Upper lobe of left lung (tissue), 6 donors: ENCODE measurements around the gene VSIG10. TPM values are rescaled to one million over a fixed set of nuclear protein-coding genes. Genes with fewer than 3 reads are reported as not detected.

Experiments
- ATAC-seq, 2 donors: fragments of 200-7000 bp; cut with Tn5 transposase; one replicate each; pipeline ENCODE4 v1.9.1; 2022; ENCODE audit warnings: mild to moderate bottlenecking in 2 of 2, moderate library complexity in 2 of 2; ENCODE audit not compliant: low FRiP score in 2 of 2
- DNase-seq, 2 donors: peaks; one replicate each; pipeline ENCODE4 v3.0.0-alpha.2; 2019 to 2020
- H3K27ac ChIP-seq, 4 donors: fragments of 200-600 bp; sonication (generic); one replicate each; pipeline ENCODE4 v1.5.1; 2016 to 2019
- H3K27me3 ChIP-seq, 4 donors: fragments of 200-600 bp; sonication (generic); one replicate each; pipeline ENCODE4 v1.5.1; 2017 to 2019
- H3K36me3 ChIP-seq, 4 donors: fragments of 200-600 bp; sonication (generic); one replicate each; pipeline ENCODE4 v1.5.1; 2016 to 2019
- H3K4me1 ChIP-seq, 4 donors: fragments of 200-600 bp; sonication (generic); one replicate each; pipeline ENCODE4 v1.5.1; 2018 to 2019
- H3K4me3 ChIP-seq, 4 donors: fragments of 200-600 bp; sonication (generic); one replicate each; pipeline ENCODE4 v1.5.1; 2017 to 2019; ENCODE audit warnings: mild to moderate bottlenecking in 2 of 4, moderate library complexity in 1 of 4
- H3K9me3 ChIP-seq, 4 donors: fragments of 200-600 bp; sonication (generic); one replicate each; pipeline ENCODE4 v1.5.1; 2018 to 2019
- EP300 ChIP-seq, 4 donors: sonication (generic); formaldehyde crosslinking; IDR thresholded peaks; one replicate each; pipeline ENCODE4 v1.5.1; 2017; ENCODE audit warnings: antibody characterized with exemption in 4 of 4, control low read depth in 2 of 4
- POLR2A ChIP-seq, 4 donors: fragments of 450-650 bp; IDR thresholded peaks; one replicate each; pipeline ENCODE4 v1.5.1; 2016 to 2017; ENCODE audit warnings: antibody characterized with exemption in 4 of 4, mild to moderate bottlenecking in 2 of 4
- POLR2AphosphoS5 ChIP-seq, 2 donors: sonication (generic); formaldehyde crosslinking; IDR thresholded peaks; one replicate each; pipeline ENCODE4 v1.5.1; 2017; ENCODE audit warnings: antibody characterized with exemption in 2 of 2
- WGBS, 2 donors: methylation state at CpG; one replicate each; pipeline ENCODE4 v1.1.5; 2017 to 2018; 5-methylcytosine and 5-hydroxymethylcytosine counted together
- total RNA-seq, 6 donors: library from RNA; depleted of rRNA in 4 of 6; stranded (reverse); fragments of >200 nt in 4 of 6; gene quantifications; one replicate each; pipeline versions ENCODE4 v1.1.0 to v1.2.1, GENCODE V29; 2016 to 2021
- TF ChIP-seq, protein P1 (sequence below), 6 experiments: fragments of 450-650 bp in 4 of 6; fragments of 200-600 bp in 2 of 6; sonication (generic) in 2 of 6; IDR thresholded peaks; one replicate each; pipeline ENCODE4 v1.5.1; 2016 to 2019; ENCODE audit warnings: antibody characterized with exemption in 6 of 6
- donor health status: DM: no; HTN: no; CAD: no; lungs with moderate emphysema.
- donor health status: DM: no; HTN: yes; CAD: no; lungs with severe emphysema.

The VSIG10 gene
- total RNA-seq, 6 donors from 2014 or later, result 44.1 to 157 (median 72.8) TPM

DNA sequence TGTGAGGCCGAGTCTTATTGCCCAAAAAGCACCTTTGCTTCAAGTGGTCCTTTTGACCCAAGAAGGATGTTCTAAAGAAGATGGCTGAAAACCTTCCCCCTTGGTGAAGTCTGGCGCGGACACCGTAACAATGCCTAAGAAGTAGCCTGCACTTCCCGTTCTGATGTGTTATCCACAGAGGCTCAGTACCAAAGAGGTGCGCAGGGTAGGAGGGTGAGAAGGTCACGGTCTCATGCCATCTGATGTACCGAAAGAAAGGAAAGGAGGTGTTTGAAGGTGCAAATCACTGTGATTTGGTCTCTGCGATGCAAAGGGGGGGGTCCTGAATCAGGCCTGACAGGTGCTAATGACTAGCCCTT lies 42.0 kb upstream of the VSIG10 start:
- no peak for DNase-seq
- H3K4me1 ChIP-seq, result no peaks in the 10 kb centered on the region
- TF ChIP-seq POLR2AphosphoS5 (IDR thresholded peaks at IDR 0.05) (no peak), EP300 (IDR thresholded peaks at IDR 0.05) (no peak), POLR2A (IDR thresholded peaks at IDR 0.05) (no peak)
- TF ChIP-seq, protein P1, sequence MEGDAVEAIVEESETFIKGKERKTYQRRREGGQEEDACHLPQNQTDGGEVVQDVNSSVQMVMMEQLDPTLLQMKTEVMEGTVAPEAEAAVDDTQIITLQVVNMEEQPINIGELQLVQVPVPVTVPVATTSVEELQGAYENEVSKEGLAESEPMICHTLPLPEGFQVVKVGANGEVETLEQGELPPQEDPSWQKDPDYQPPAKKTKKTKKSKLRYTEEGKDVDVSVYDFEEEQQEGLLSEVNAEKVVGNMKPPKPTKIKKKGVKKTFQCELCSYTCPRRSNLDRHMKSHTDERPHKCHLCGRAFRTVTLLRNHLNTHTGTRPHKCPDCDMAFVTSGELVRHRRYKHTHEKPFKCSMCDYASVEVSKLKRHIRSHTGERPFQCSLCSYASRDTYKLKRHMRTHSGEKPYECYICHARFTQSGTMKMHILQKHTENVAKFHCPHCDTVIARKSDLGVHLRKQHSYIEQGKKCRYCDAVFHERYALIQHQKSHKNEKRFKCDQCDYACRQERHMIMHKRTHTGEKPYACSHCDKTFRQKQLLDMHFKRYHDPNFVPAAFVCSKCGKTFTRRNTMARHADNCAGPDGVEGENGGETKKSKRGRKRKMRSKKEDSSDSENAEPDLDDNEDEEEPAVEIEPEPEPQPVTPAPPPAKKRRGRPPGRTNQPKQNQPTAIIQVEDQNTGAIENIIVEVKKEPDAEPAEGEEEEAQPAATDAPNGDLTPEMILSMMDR (IDR thresholded peaks at IDR 0.05), result no peak
- peaks cover 14 to 88% (median 52%) of the 10 kb centered on the region in 4 donors for H3K36me3 ChIP-seq
- no peak for ATAC-seq
- no peak overlapping the region for H3K27ac ChIP-seq
- no peaks in the 10 kb centered on the region for H3K9me3 ChIP-seq
- H3K4me3 ChIP-seq, result no peak overlapping the region
- H3K27me3 ChIP-seq, result no peaks in the 10 kb centered on the region
- WGBS, 2 donors, result 87 to 89% methylated on average over 9 of the region's 9 CpGs

DNA sequence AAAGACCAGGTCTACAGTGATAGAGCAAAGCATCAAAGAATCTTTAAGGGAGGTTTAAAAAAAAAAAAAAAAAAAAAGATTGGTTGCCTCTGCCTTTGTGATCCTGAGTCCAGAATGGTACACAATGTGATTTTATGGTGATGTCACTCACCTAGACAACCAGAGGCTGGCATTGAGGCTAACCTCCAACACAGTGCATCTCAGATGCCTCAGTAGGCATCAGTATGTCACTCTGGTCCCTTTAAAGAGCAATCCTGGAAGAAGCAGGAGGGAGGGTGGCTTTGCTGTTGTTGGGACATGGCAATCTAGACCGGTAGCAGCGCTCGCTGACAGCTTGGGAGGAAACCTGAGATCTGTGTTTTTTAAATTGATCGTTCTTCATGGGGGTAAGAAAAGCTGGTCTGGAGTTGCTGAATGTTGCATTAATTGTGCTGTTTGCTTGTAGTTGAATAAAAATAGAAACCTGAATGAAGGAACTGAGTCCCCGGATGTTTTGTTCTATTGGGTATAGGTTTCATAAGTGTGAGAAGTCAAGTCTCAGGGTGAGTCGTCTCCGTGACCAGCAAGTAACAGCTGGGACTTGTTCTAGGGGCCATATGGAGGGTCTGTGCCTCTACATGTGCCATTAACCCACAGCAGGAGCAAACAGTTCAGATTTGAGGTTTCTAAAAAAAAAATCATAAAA lies 41.4 kb upstream of the VSIG10 start:
- TF ChIP-seq EP300 (IDR thresholded peaks at IDR 0.05) (no peak), POLR2AphosphoS5 (IDR thresholded peaks at IDR 0.05) (no peak), POLR2A (IDR thresholded peaks at IDR 0.05) (no peak)
- TF ChIP-seq, protein P1 (IDR thresholded peaks at IDR 0.05), result no peak
- DNase-seq (no peak), ATAC-seq (no peak)
- Histone ChIP-seq H3K9me3 (no peaks in the 10 kb centered on the region), H3K4me1 (no peaks in the 10 kb centered on the region), H3K27ac (no peak overlapping the region), H3K4me3 (no peak overlapping the region), H3K36me3 (peaks cover 15 to 91% (median 55%) of the 10 kb centered on the region in 4 donors), H3K27me3 (no peaks in the 10 kb centered on the region)
- WGBS, 2 donors, result 86 to 88% methylated on average over 7 of the region's 7 CpGs

DNA sequence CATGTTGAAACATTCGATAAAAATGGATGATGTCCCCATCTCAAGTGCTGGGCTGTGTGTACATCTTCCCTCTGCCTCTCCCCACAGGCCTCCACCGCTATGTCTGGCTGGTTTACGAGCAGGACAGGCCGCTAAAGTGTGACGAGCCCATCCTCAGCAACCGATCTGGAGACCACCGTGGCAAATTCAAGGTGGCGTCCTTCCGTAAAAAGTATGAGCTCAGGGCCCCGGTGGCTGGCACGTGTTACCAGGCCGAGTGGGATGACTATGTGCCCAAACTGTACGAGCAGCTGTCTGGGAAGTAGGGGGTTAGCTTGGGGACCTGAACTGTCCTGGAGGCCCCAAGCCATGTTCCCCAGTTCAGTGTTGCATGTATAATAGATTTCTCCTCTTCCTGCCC lies 40.7 kb upstream of the VSIG10 start:
- H3K4me3 ChIP-seq, result no peak overlapping the region

DNA sequence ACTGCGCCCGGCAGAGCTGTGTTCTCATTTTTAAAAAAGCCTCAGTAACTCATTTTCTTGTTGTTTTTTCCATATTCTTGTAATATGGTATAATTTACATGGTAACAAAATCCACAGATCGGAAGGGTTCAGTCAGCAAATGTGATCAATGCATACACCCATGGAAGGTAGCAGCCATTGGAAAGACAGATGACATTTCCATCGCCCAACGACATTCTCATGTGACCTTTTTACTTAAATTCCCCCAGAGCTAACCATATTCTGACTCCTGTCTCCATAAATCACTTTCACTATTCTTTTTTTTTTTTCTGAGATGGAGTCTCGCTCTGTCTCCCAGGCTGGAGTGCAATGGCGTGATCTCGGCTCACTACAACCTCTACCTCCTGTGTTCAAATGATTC lies 37.0 kb upstream of the VSIG10 start:
- no peak overlapping the region for H3K27ac ChIP-seq
- H3K4me1 ChIP-seq, result peaks cover 9 to 24% (median 19%) of the 10 kb centered on the region in 4 donors
- DNase-seq (no peak), ATAC-seq (no peak)
- H3K9me3 ChIP-seq, result no peaks in the 10 kb centered on the region
- no peak overlapping the region for H3K4me3 ChIP-seq
- H3K36me3 ChIP-seq, result peaks cover 20 to 79% (median 56%) of the 10 kb centered on the region in 4 donors
- H3K27me3 ChIP-seq, result no peaks in the 10 kb centered on the region
- TF ChIP-seq, protein P1 (IDR thresholded peaks at IDR 0.05), result no peak
- TF ChIP-seq EP300 (IDR thresholded peaks at IDR 0.05) (no peak), POLR2A (IDR thresholded peaks at IDR 0.05) (no peak), POLR2AphosphoS5 (IDR thresholded peaks at IDR 0.05) (no peak)
- 95 to 97% methylated on average over 8 of the region's 8 CpGs for WGBS, 2 donors

More for the DNA sequence above, 40.7 kb upstream of the VSIG10 start:
- H3K27ac ChIP-seq, result no peak overlapping the region
- no peaks in the 10 kb centered on the region for H3K9me3 ChIP-seq
- no peaks in the 10 kb centered on the region for H3K27me3 ChIP-seq
- H3K36me3 ChIP-seq, result peaks cover 20 to 92% (median 62%) of the 10 kb centered on the region in 4 donors
- H3K4me1 ChIP-seq, result peaks cover 0 to 3% (median 0%) of the 10 kb centered on the region in 4 donors
- WGBS, 2 donors, result 94 to 98% methylated on average over 7 to 13 of the region's 13 CpGs
- TF ChIP-seq, protein P1 (IDR thresholded peaks at IDR 0.05), result no peak
- TF ChIP-seq EP300 (IDR thresholded peaks at IDR 0.05) (no peak), POLR2A (IDR thresholded peaks at IDR 0.05) (no peak)
- ATAC-seq (no peak), DNase-seq (no peak)
